Trophoblast cell (in vitro differentiated cells and primary cell): ENCODE results near the gene UNC80.

ENCODE experiments used
- DNase-seq, 2 donors: peaks; one replicate each; pipeline ENCODE4 v3.0.0-alpha.2; 2016
- H2AFZ ChIP-seq: 2 replicates; pipeline ENCODE4 v1.6.1; 2013; ENCODE audit warnings: low read length, moderate library complexity, mild to moderate bottlenecking; ENCODE audit not compliant: insufficient read depth, poor library complexity
- H2AK5ac ChIP-seq: 2 replicates; pipeline ENCODE4 v1.6.1; 2013; ENCODE audit warnings: mild to moderate bottlenecking, low read length
- H2BK120ac ChIP-seq: 2 replicates; pipeline ENCODE4 v1.6.1; 2013; ENCODE audit warnings: low read length, mild to moderate bottlenecking, moderate library complexity; ENCODE audit not compliant: insufficient read depth, poor library complexity
- H2BK12ac ChIP-seq: 2 replicates; pipeline ENCODE4 v1.6.1; 2013; ENCODE audit warnings: mild to moderate bottlenecking, low read length, moderate library complexity
- H2BK5ac ChIP-seq: 2 replicates; pipeline ENCODE4 v1.6.1; 2013; ENCODE audit warnings: low read length, low read depth, moderate library complexity, mild to moderate bottlenecking; ENCODE audit not compliant: poor library complexity
- H3K14ac ChIP-seq: 2 replicates; pipeline ENCODE4 v1.6.1; 2013; ENCODE audit warnings: mild to moderate bottlenecking, low read length
- H3K18ac ChIP-seq: 2 replicates; pipeline ENCODE4 v1.6.1; 2013; ENCODE audit warnings: mild to moderate bottlenecking, low read length
- H3K23ac ChIP-seq: 2 replicates; pipeline ENCODE4 v1.6.1; 2013; ENCODE audit warnings: low read length
- H3K27ac ChIP-seq: 2 replicates; pipeline ENCODE4 v1.5.1; 2013; ENCODE audit warnings: low read depth, mild to moderate bottlenecking, inconsistent platforms, low read length, moderate library complexity
- H3K27me3 ChIP-seq: 2 replicates; pipeline ENCODE4 v1.6.1; 2013; ENCODE audit warnings: inconsistent platforms, mild to moderate bottlenecking, low read length, moderate library complexity; ENCODE audit not compliant: insufficient read depth
- H3K36me3 ChIP-seq, 2 experiments: 1 replicate in 1 of 2; 2 replicates in 1 of 2; pipeline ENCODE4 v1.6.1; 2013; ENCODE audit warnings: low read length in 2 of 2, mild to moderate bottlenecking in 2 of 2, moderate library complexity in 1 of 2; ENCODE audit not compliant: insufficient read depth in 2 of 2, control insufficient read depth in 1 of 2
- H3K4ac ChIP-seq: 2 replicates; pipeline ENCODE4 v1.6.1; 2013; ENCODE audit warnings: low read depth, mild to moderate bottlenecking, low read length, moderate library complexity
- H3K4me1 ChIP-seq, 2 experiments: 1 replicate in 1 of 2; 2 replicates in 1 of 2; pipeline ENCODE4 v1.6.1; 2013; ENCODE audit warnings: low read length in 2 of 2, mild to moderate bottlenecking in 2 of 2, moderate library complexity in 1 of 2; ENCODE audit not compliant: insufficient read depth in 2 of 2, control insufficient read depth in 1 of 2
- H3K4me2 ChIP-seq: 2 replicates; pipeline ENCODE4 v1.6.1; 2013; ENCODE audit warnings: inconsistent platforms, mild to moderate bottlenecking, low read length, moderate library complexity
- H3K4me3 ChIP-seq: 2 replicates; pipeline ENCODE4 v1.5.1; 2013; ENCODE audit warnings: mild to moderate bottlenecking, low read depth, low read length, inconsistent platforms
- H3K79me1 ChIP-seq: one replicate; pipeline ENCODE4 v1.6.1; 2013; ENCODE audit warnings: low read length
- H3K79me2 ChIP-seq: 2 replicates; pipeline ENCODE4 v1.6.1; 2013; ENCODE audit warnings: low read length, mild to moderate bottlenecking; ENCODE audit not compliant: control insufficient read depth, insufficient read depth, poor library complexity
- H3K9ac ChIP-seq: 2 replicates; pipeline ENCODE4 v1.6.1; 2013; ENCODE audit warnings: mild to moderate bottlenecking, low read length
- H3K9me3 ChIP-seq: 2 replicates; pipeline ENCODE4 v1.6.1; 2013; ENCODE audit warnings: low read depth, mild to moderate bottlenecking, control low read depth, inconsistent platforms, low read length; ENCODE audit not compliant: insufficient read depth
- H4K12ac ChIP-seq: 2 replicates; pipeline ENCODE4 v1.6.1; 2013; ENCODE audit warnings: low read depth, mild to moderate bottlenecking, low read length, moderate library complexity
- H4K8ac ChIP-seq: 2 replicates; pipeline ENCODE4 v1.6.1; 2013; ENCODE audit warnings: low read depth, mild to moderate bottlenecking, low read length, moderate library complexity
- H4K91ac ChIP-seq: one replicate; pipeline ENCODE4 v1.6.1; 2013; ENCODE audit warnings: low read depth, mild to moderate bottlenecking, low read length, moderate library complexity
- WGBS: extraction: QIAGEN DNeasy Blood & Tissue Kit; methylation state at CpG from one replicate; pipeline ENCODE4 v1.1.7; 2013; ENCODE audit warnings: missing lambda C conversion rate; ENCODE audit not compliant: insufficient read length, insufficient coverage; ENCODE audit errors: extremely low coverage; 5-methylcytosine and 5-hydroxymethylcytosine counted together

Gene UNC80

DNA sequence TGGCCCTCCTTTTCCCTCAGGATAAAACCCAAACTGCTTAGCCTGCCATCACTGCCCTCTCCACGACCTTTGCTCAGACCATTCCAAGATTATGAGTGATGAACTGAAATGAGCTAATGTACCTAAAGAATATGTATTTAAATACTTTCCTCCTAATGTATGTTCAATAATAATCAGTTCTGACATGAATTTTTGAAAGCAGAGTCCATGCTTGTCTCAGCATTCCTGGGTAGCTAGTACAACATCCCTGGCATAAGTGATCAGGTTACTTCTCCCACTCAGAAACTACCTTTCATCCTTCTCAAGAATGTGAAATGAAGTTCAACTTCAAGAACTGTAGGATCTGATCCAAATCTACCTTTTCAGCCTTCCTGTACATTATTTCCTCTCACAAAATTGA is 103.6 kb downstream of the UNC80 start:
- Histone ChIP-seq H3K23ac (no peak overlapping the region), H3K9ac (no peak overlapping the region)
- no CpG with 5 or more reads among the region's 1 CpG for WGBS

GRCh38 chr2:209876211-209876610 is 104.6 kb downstream of the UNC80 start:
- Histone ChIP-seq H3K27me3 (no peaks in the 10 kb centered on the region), H3K18ac (no peak overlapping the region), H3K4me1 (no peaks in the 10 kb centered on the region), H3K27ac (no peak overlapping the region), H2BK120ac (no peak overlapping the region), H3K14ac (no peak overlapping the region), H3K79me1 (no peaks in the 10 kb centered on the region), H4K91ac (no peak overlapping the region), H2BK12ac (no peak overlapping the region), H3K4me3 (no peak overlapping the region), H3K23ac (no peak overlapping the region), H3K79me2 (no peaks in the 10 kb centered on the region), H4K8ac (no peak overlapping the region), H3K4ac (no peak overlapping the region), H2AK5ac (no peak overlapping the region), H3K4me2 (no peak overlapping the region), H3K9ac (no peak overlapping the region), H3K36me3 (no peaks in the 10 kb centered on the region), H2BK5ac (no peak overlapping the region), H3K9me3 (no peaks in the 10 kb centered on the region), H4K12ac (no peak overlapping the region), H2AFZ (no peak overlapping the region)
- no peak for DNase-seq
- no CpG with 5 or more reads among the region's 1 CpG for WGBS

More for the DNA sequence above, 103.6 kb downstream of the UNC80 start:
- Histone ChIP-seq H3K14ac (no peak overlapping the region), H3K27ac (no peak overlapping the region), H3K4ac (no peak overlapping the region), H3K27me3 (no peaks in the 10 kb centered on the region), H2BK12ac (no peak overlapping the region), H3K36me3 (no peaks in the 10 kb centered on the region), H2AFZ (no peak overlapping the region), H3K79me1 (no peaks in the 10 kb centered on the region), H3K18ac (no peak overlapping the region), H4K12ac (no peak overlapping the region), H3K9me3 (no peaks in the 10 kb centered on the region), H2AK5ac (no peak overlapping the region), H4K91ac (no peak overlapping the region), H2BK120ac (no peak overlapping the region), H3K79me2 (no peaks in the 10 kb centered on the region), H3K4me1 (no peaks in the 10 kb centered on the region), H2BK5ac (no peak overlapping the region), H3K4me2 (no peak overlapping the region), H3K4me3 (no peak overlapping the region), H4K8ac (no peak overlapping the region)
- DNase-seq = no peak

DNA sequence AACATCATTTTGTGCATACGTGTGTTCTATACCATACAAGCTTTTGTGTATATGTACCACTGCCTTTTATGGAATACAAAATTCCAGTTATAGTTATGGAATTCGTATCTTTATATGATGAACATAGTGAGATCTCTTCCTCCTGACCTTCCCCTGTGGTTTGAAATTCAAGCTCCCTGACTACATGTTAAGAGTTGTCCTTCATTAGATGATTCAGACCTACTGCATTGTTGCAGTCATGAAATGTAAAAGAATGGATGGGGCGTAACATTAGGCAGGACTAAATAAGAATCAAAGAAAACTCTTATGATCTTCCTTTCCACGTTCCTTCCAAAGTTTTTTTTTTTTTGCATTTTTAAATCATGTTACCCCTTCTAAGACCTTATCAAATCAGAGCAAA is 107.1 kb downstream of the UNC80 start:
- Histone ChIP-seq H3K4me3 (no peak overlapping the region), H3K79me2 (no peaks in the 10 kb centered on the region), H3K14ac (no peak overlapping the region), H2AK5ac (no peak overlapping the region), H3K79me1 (no peaks in the 10 kb centered on the region), H3K4me2 (no peak overlapping the region), H2BK120ac (no peak overlapping the region), H3K23ac (no peak overlapping the region), H3K27me3 (no peaks in the 10 kb centered on the region), H3K9ac (no peak overlapping the region), H4K91ac (no peak overlapping the region), H3K27ac (no peak overlapping the region), H2BK5ac (no peak overlapping the region), H3K4ac (no peak overlapping the region), H4K12ac (no peak overlapping the region), H3K36me3 (no peaks in the 10 kb centered on the region), H2BK12ac (no peak overlapping the region), H3K4me1 (no peaks in the 10 kb centered on the region), H3K9me3 (no peaks in the 10 kb centered on the region), H3K18ac (no peak overlapping the region), H4K8ac (no peak overlapping the region), H2AFZ (no peak overlapping the region)
- no peak for DNase-seq
- no CpG with 5 or more reads among the region's 4 CpGs for WGBS

GRCh38 chr2:209900638-209901037 is 129.0 kb downstream of the UNC80 start:
- H3K4me1 ChIP-seq = no peaks in the 10 kb centered on the region
- no peak overlapping the region for H2AFZ ChIP-seq
- H2BK12ac ChIP-seq = no peak overlapping the region
- H3K79me2 ChIP-seq = no peaks in the 10 kb centered on the region
- no peak overlapping the region for H3K4me2 ChIP-seq
- H4K91ac ChIP-seq = no peak overlapping the region
- H3K14ac ChIP-seq = no peak overlapping the region
- H3K9me3 ChIP-seq = no peaks in the 10 kb centered on the region
- H4K8ac ChIP-seq = no peak overlapping the region
- no peak overlapping the region for H3K18ac ChIP-seq
- no peak overlapping the region for H2BK5ac ChIP-seq
- DNase-seq = no peak
- no peak overlapping the region for H3K27ac ChIP-seq
- H2BK120ac ChIP-seq = no peak overlapping the region
- H3K27me3 ChIP-seq = no peaks in the 10 kb centered on the region
- WGBS = no CpG with 5 or more reads among the region's 1 CpG
- no peak overlapping the region for H3K4ac ChIP-seq
- H3K9ac ChIP-seq = no peak overlapping the region
- no peak overlapping the region for H2AK5ac ChIP-seq
- H3K79me1 ChIP-seq = no peaks in the 10 kb centered on the region
- no peaks in the 10 kb centered on the region for H3K36me3 ChIP-seq
- no peak overlapping the region for H3K4me3 ChIP-seq
- no peak overlapping the region for H4K12ac ChIP-seq
- no peak overlapping the region for H3K23ac ChIP-seq
